Panc1 (cell line): ENCODE data around the gene NOTCH1.

Experiments used
- POLR2AphosphoS5 ChIP-seq: IDR thresholded peaks from 2 replicates; pipeline ENCODE4 v1.6.1; 2012; ENCODE audit warnings: mild to moderate bottlenecking, low read depth, low read length, moderate library complexity
- SIN3A ChIP-seq: IDR thresholded peaks from 2 replicates; pipeline ENCODE4 v1.6.1; 2012; ENCODE audit warnings: low read depth, mild to moderate bottlenecking, low read length, moderate library complexity, borderline replicate concordance; ENCODE audit not compliant: insufficient read depth
- TCF7L2 ChIP-seq: IDR thresholded peaks from 2 replicates; pipeline ENCODE4 v1.6.1; 2011; ENCODE audit warnings: mild to moderate bottlenecking, low read depth, low read length, inconsistent platforms
- TF ChIP-seq, protein P1 (sequence below): fragments of 450-650 bp; IDR thresholded peaks from 2 replicates; pipeline ENCODE4 v1.5.1; 2017; ENCODE audit warnings: mild to moderate bottlenecking
- TF ChIP-seq, protein P2 (sequence below), 2 experiments: IDR thresholded peaks; 2 replicates each; pipeline ENCODE4 v1.6.1; 2011 to 2012; ENCODE audit warnings: low read depth in 2 of 2, control low read depth in 1 of 2, low read length in 1 of 2, mild to moderate bottlenecking in 1 of 2, moderate library complexity in 1 of 2; ENCODE audit not compliant: insufficient read depth in 1 of 2

DNA sequence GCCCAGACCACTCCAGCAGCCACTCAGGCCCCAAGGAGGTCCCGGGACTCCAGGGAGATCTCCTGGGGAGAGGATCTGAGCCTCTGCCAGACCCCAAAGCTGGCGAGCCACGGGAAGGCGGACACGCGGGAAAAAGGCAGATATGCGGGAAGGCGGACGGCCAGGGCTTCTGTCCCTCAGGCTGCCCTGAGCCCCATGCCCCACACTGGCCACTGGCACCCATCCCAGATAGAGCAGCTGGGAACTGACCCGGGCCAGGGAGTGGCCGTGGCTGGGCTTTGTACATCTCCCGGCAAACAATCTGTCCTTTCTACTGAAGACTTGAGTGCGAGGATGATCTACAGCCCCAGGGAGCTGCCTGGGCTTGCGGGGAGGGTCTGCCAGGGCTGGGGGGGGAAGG is 21.1 kb upstream of the NOTCH1 start:
- TF ChIP-seq, protein P1, sequence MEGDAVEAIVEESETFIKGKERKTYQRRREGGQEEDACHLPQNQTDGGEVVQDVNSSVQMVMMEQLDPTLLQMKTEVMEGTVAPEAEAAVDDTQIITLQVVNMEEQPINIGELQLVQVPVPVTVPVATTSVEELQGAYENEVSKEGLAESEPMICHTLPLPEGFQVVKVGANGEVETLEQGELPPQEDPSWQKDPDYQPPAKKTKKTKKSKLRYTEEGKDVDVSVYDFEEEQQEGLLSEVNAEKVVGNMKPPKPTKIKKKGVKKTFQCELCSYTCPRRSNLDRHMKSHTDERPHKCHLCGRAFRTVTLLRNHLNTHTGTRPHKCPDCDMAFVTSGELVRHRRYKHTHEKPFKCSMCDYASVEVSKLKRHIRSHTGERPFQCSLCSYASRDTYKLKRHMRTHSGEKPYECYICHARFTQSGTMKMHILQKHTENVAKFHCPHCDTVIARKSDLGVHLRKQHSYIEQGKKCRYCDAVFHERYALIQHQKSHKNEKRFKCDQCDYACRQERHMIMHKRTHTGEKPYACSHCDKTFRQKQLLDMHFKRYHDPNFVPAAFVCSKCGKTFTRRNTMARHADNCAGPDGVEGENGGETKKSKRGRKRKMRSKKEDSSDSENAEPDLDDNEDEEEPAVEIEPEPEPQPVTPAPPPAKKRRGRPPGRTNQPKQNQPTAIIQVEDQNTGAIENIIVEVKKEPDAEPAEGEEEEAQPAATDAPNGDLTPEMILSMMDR, result no peak
- TF ChIP-seq TCF7L2, result no peak
- TF ChIP-seq POLR2AphosphoS5, result no peak
- TF ChIP-seq, protein P2, sequence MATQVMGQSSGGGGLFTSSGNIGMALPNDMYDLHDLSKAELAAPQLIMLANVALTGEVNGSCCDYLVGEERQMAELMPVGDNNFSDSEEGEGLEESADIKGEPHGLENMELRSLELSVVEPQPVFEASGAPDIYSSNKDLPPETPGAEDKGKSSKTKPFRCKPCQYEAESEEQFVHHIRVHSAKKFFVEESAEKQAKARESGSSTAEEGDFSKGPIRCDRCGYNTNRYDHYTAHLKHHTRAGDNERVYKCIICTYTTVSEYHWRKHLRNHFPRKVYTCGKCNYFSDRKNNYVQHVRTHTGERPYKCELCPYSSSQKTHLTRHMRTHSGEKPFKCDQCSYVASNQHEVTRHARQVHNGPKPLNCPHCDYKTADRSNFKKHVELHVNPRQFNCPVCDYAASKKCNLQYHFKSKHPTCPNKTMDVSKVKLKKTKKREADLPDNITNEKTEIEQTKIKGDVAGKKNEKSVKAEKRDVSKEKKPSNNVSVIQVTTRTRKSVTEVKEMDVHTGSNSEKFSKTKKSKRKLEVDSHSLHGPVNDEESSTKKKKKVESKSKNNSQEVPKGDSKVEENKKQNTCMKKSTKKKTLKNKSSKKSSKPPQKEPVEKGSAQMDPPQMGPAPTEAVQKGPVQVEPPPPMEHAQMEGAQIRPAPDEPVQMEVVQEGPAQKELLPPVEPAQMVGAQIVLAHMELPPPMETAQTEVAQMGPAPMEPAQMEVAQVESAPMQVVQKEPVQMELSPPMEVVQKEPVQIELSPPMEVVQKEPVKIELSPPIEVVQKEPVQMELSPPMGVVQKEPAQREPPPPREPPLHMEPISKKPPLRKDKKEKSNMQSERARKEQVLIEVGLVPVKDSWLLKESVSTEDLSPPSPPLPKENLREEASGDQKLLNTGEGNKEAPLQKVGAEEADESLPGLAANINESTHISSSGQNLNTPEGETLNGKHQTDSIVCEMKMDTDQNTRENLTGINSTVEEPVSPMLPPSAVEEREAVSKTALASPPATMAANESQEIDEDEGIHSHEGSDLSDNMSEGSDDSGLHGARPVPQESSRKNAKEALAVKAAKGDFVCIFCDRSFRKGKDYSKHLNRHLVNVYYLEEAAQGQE (IDR thresholded peaks at IDR 0.05; ENCODE audit: insufficient read depth in 1 of 2, low read depth in 2 of 2, low read length in 1 of 2), result no peak
- no peak for TF ChIP-seq SIN3A
